ENCODE data around the gene ELMO1. TPM values are rescaled to one million over a fixed set of nuclear protein-coding genes. Genes with fewer than 3 reads are reported as not detected.

The ELMO1 gene
- total and polyA plus RNA-seq, 10 of the 15 experiments (the other 5 are each of a cell fraction or from before 2014, with no cell fraction given) = 22.6 to 85.9 (median 56.6) TPM

DNA sequence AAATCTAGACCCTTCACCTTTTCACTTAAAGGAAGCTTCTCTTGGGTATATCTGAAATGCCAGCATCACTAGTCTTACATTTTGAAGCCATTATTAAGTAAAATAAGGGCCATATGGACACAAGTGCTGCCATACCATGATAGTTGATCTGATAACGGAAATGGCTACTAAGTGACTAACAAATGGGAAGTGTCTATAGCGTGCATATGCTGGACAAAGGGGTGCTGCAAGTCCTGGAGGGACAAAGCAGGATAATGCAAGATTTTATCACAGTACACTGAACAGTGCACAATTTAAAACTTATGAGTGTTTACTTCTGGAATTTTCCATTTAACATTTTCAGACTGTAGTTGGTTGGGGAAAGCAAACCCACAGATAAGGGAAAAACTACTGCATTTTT, 117.9 kb downstream of the ELMO1 start:
- no peak for DNase-seq (ENCODE audit: low read depth, low spot score)
- in situ Hi-C loops (cut with MboI) (no loop called here), intact Hi-C loops (cut with micrococcal nuclease; ENCODE audit: unreplicated experiment) (no loop called here)
- TF ChIP-seq EED (IDR thresholded peaks at IDR 0.05; ENCODE audit: low read depth) (no peak), NR2C2 (IDR thresholded peaks at IDR 0.05; ENCODE audit: borderline replicate concordance, control insufficient read depth, insufficient read length, low read depth) (no peak), LARP7 (IDR thresholded peaks at IDR 0.05) (no peak), ESRRA (IDR thresholded peaks at IDR 0.05; ENCODE audit: low read length) (no peak), POLR2A (IDR thresholded peaks at IDR 0.05; ENCODE audit: low read depth, low read length) (no peak), CHD1 (IDR thresholded peaks at IDR 0.05; ENCODE audit: low read depth, low read length) (no peak)
- TF ChIP-seq, protein P1, sequence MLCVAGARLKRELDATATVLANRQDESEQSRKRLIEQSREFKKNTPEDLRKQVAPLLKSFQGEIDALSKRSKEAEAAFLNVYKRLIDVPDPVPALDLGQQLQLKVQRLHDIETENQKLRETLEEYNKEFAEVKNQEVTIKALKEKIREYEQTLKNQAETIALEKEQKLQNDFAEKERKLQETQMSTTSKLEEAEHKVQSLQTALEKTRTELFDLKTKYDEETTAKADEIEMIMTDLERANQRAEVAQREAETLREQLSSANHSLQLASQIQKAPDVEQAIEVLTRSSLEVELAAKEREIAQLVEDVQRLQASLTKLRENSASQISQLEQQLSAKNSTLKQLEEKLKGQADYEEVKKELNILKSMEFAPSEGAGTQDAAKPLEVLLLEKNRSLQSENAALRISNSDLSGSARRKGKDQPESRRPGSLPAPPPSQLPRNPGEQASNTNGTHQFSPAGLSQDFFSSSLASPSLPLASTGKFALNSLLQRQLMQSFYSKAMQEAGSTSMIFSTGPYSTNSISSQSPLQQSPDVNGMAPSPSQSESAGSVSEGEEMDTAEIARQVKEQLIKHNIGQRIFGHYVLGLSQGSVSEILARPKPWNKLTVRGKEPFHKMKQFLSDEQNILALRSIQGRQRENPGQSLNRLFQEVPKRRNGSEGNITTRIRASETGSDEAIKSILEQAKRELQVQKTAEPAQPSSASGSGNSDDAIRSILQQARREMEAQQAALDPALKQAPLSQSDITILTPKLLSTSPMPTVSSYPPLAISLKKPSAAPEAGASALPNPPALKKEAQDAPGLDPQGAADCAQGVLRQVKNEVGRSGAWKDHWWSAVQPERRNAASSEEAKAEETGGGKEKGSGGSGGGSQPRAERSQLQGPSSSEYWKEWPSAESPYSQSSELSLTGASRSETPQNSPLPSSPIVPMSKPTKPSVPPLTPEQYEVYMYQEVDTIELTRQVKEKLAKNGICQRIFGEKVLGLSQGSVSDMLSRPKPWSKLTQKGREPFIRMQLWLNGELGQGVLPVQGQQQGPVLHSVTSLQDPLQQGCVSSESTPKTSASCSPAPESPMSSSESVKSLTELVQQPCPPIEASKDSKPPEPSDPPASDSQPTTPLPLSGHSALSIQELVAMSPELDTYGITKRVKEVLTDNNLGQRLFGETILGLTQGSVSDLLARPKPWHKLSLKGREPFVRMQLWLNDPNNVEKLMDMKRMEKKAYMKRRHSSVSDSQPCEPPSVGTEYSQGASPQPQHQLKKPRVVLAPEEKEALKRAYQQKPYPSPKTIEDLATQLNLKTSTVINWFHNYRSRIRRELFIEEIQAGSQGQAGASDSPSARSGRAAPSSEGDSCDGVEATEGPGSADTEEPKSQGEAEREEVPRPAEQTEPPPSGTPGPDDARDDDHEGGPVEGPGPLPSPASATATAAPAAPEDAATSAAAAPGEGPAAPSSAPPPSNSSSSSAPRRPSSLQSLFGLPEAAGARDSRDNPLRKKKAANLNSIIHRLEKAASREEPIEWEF (IDR thresholded peaks at IDR 0.05; ENCODE audit: insufficient replicate concordance, low read depth, low read length) = no peak
- TF ChIP-seq, protein P2, sequence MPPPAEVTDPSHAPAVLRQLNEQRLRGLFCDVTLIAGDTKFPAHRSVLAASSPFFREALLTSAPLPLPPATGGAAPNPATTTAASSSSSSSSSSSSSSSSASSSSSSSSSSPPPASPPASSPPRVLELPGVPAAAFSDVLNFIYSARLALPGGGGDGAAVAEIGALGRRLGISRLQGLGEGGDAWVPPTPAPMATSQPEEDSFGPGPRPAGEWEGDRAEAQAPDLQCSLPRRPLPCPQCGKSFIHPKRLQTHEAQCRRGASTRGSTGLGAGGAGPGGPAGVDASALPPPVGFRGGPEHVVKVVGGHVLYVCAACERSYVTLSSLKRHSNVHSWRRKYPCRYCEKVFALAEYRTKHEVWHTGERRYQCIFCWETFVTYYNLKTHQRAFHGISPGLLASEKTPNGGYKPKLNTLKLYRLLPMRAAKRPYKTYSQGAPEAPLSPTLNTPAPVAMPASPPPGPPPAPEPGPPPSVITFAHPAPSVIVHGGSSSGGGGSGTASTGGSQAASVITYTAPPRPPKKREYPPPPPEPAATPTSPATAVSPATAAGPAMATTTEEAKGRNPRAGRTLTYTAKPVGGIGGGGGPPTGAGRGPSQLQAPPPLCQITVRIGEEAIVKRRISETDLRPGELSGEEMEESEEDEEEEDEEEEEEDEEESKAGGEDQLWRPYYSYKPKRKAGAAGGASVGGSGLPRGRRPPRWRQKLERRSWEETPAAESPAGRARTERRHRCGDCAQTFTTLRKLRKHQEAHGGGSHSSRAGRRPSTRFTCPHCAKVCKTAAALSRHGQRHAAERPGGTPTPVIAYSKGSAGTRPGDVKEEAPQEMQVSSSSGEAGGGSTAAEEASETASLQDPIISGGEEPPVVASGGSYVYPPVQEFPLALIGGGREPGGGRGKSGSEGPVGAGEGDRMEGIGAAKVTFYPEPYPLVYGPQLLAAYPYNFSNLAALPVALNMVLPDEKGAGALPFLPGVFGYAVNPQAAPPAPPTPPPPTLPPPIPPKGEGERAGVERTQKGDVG (CRISPR knock-in tag; IDR thresholded peaks at IDR 0.05) = no peak
- ATAC-seq = no peak
- 48% methylated on average over 2 of the region's 2 CpGs for WGBS (ENCODE audit: insufficient coverage, insufficient replicate concordance, low lambda C conversion rate, missing lambda C conversion rate)
- BruUV-seq (replicated peaks) = no TSS peak
- no peak overlapping the region for H3K4me2 ChIP-seq (ENCODE audit: control insufficient read depth, insufficient read depth)
- H3K79me2 ChIP-seq (ENCODE audit: control insufficient read depth, insufficient read depth, low read length) = peaks cover 41% of the 10 kb centered on the region
- no peak overlapping the region for H2AFZ ChIP-seq (ENCODE audit: control insufficient read depth, low read depth, low read length)
- ChIA-PET RAD21 (ENCODE audit: unreplicated experiment) (no interaction called here), CTCF (no interaction called here), SMC1A (ENCODE audit: uncharacterized antibody, unreplicated experiment) (interaction anchor here (1.2 to 1.9 kb wide), 2 partner anchors 34 to 45 kb away, joined by 3 to 6 read pairs; no protein-coding TSS in a partner anchor), POLR2A (no interaction called here)
- H3K9me3 ChIP-seq (replicated peaks; ENCODE audit: control insufficient read depth, insufficient read depth, low read length) = no peaks in the 10 kb centered on the region; the same call in 2 of the 3 replicates
- H3K27me3 ChIP-seq (replicated peaks in 1 of 2; ENCODE audit: control insufficient read depth in 2 of 2, insufficient read depth in 2 of 2, low read length in 1 of 2) = no peaks in the 10 kb centered on the region
- H3K4me1 ChIP-seq (ENCODE audit: control insufficient read depth, insufficient read depth, low read length) = peaks cover 18% of the 10 kb centered on the region
- no peak overlapping the region for H3K4me3 ChIP-seq
- no peaks in the 10 kb centered on the region; a peak in 3 of 4 replicates for H3K36me3 ChIP-seq (ENCODE audit: control insufficient read depth in 2 of 2, insufficient read depth in 2 of 2, low read length in 1 of 2)
- H3K27ac ChIP-seq (ENCODE audit: control insufficient read depth, insufficient read depth) = no peak overlapping the region
- FAIRE-seq = no peak
- no peak overlapping the region for H3K9ac ChIP-seq (ENCODE audit: control insufficient read depth, insufficient read depth, low read length)
- H4K20me1 ChIP-seq (ENCODE audit: control insufficient read depth, insufficient read depth) = no peaks in the 10 kb centered on the region

Measured in GM12878 (cell line).